ENCODE results near the gene TAF11L10.
"Not testable (repeated sequence)": the region's sequence is repeated elsewhere in the genome, so short reads cannot be mapped to it uniquely, and the experiment has no call there.

The TAF11L10 gene

GRCh38 chr5:17597728-17598127, at the start of gene TAF11L10:
TSS of gene TAF11L10 (minus strand) at chr5:17597828.
- DNase-seq: not testable (repeated sequence)

DNA sequence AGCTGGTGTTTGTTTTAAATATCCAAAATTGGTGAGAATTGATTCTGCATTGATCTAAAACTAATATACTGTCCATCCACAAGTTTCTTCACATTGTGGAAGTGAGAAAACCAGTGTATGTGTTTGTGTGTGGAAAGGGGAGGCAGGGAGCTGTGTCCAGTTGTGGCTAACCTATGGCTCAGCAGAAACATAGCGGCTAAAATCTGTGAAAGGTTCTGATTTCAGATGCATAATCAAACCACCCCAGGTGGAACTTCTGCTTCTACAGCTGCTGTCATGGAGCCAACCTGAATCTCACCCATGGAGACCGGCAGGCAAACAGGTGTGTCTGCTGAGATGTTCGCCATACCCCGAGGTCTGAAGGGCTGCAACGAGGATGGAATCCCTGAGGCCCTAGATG, 36.5 kb upstream of the TAF11L10 start, which contains the start of gene TAF11L14:
TAF11L14 (plus strand) TSS at position 301 of the 400 bp plus-strand sequence.
- DNase-seq: no peak

- not testable (repeated sequence) for DNase-seq
These were observed 34.2 kb upstream of the TAF11L10 start, which contains the start of gene TAF11L13 for GRCh38 chr5:17631788-17632187. TSS of gene TAF11L13 (plus strand) at chr5:17632088.

DNA sequence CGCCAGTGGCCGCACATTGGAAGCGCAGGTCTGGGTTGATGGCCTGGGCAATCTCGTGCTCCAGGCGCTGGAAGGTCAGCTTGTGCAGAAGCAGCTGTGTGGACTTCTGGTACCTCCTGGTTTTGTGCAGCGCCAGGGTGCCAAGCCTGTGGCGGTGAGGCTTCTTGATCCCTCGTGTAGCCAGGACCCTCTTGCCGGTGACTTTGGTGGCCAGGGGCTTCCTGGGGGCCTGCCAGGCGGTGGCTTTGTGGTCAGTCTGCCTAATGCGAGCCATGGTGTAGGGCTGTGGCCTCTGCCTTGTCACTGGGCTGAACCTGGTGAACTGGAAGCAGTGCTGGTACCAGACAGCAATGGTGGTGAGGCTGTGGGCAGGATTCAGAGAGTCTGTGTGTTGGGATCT, 28.1 kb upstream of the TAF11L10 start:
- no peak for DNase-seq

- DNase-seq: no peak
These were observed 23.0 kb upstream of the TAF11L10 start for GRCh38 chr5:17620627-17621026.

DNA sequence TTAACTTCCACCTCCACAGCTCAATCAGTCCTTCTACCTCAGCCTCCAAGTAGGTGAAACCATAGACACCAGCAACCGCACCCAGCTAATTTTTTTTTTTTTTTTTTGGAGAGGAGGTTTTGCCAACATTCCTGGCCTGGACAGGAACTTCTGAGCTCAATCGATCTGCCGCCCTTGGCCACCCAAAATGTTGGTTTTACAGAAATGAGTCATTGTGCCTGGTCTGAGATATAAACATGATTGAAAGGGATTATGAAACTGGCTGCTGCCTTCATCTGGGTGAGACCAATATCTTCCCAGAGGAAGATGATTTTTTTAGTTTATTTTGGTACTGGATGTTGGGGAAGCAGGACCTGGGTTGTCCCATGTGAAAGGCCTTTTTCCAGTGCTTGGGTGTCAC, 21.7 kb upstream of the TAF11L10 start:
- no peak for DNase-seq

DNA sequence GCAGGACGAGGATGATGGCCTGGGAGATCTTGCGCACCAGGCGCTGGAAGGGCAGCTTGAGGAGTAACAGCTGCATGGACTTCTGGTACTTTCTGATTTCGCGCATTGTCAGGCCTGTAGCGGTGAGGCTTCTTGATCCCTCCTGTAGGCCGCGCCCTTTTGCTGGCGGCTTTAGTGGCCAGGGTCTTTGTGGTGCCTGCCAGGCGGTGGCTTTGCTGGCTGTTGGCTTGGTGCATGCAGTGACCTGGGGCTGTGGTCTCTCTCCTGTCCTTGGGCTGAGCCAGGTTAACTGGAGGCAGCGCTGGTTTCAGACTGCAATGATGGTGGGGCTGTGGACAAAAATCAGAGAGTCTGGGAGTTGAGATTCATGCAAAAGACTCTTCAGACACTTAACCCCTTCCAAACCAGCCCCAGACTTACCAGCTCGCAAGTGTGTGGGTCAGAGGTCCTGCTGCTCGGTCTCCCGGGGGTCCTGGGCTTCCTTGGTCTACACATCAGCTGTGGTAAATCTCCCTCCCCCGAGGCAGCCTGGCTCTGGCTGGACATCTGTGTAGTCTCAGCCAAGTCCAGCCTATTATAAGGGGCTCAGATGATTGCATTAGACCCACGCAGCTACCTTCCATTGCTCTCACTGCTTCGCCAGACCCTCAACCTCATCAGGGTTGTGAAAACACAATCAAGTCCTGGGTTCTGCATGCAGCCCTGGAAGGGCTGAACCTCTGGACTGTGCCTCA, 17.4 kb upstream of the TAF11L10 start:
- DNase-seq: no peak

DNA sequence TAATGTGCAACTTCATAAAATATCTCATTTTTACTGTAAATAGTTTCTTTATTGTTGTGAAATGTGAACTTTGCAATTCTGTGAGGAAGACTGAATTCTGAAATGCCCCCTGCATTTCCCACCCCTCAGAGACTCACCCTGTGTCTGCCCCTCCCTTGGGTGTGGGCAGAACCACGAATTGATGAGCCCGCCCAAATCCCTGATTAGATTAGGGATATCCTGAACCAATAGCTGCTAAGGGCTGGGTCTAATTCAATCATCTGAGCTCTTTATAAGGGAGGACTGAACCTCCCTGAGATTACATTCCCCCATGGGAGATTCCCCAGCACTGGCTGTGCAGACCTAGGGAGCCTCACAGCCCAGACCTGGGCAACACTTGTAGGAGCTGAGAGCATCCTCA, 12.5 kb upstream of the TAF11L10 start, which contains the start of gene TAF11L12:
TAF11L12 (plus strand) TSS at position 301 of the 400 bp plus-strand sequence.
- DNase-seq: not testable (repeated sequence)

DNA sequence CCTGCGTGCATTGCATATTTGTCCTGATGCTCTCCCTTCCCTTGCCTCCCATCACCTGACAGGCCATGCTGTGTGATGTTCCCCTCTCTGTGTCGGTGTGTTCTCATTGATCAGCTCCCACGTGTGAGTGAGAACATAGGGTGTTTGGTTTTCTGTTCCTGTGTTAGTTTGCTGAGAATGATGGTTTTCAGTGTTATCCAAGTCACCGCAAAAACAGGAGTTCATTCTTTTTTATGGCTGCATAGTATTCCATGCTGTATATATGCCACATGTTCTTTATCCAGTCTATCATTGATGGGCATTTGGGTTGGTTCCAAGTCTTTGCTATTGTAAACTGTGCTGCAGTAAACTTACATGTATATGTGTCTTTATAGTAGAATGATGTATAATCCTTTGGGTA, 9.8 kb upstream of the TAF11L10 start:
- not testable (repeated sequence) for DNase-seq

DNA sequence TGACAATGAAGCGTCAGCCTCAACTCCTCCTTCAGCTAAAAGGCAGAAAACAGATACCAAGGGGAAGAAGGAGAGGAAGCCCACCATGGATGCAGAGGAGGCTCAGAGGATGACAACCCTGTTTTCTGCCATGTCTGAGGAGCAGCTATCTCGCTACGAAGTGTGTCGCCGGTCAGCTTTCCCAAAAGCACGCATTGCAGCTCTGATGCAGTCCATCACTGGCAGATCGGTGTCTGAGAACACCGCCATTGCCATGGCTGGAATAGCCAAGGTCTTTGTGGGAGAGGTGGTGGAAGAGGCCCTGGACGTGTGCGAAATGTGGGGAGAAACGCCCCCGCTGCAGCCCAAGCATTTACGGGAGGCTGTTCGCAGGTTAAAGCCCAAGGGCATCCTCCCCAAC, 7.3 kb upstream of the TAF11L10 start:
- no peak for DNase-seq

- DNase-seq: not testable (repeated sequence)
These were observed 6.3 kb upstream of the TAF11L10 start, which contains the start of gene TAF11L11 for GRCh38 chr5:17603880-17604279. TSS of gene TAF11L11 (plus strand) at chr5:17604183.

DNA sequence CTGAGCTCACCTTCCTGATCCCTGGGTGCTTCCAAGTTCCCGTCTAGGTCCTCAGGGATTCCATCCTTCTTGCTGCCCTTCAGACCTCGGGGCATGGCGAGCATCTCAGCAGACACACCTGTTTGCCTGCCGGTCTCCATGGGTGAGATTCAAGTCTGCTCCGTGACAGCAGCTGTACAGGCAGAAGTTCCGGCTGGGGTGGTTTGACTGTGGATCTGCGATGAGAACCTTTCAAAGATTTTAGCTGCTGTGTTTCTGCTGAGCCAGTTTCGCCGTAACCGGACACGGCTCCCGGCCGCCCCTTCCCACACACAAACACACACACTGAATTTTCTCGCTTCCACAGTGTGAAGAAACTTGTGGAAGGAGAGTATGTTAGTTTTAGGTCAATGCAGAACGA, 3.4 kb downstream of the TAF11L10 start, which contains the start of gene TAF11L9:
TAF11L9 (minus strand) TSS at position 140 of the 400 bp plus-strand sequence.
- DNase-seq: not testable (repeated sequence)

GRCh38 chr5:17590860-17591259, 6.8 kb downstream of the TAF11L10 start, which contains the start of gene TAF11L8:
TSS of gene TAF11L8 (minus strand) at chr5:17590960.
- DNase-seq: not testable (repeated sequence)

- DNase-seq: not testable (repeated sequence)
These were observed 12.0 kb downstream of the TAF11L10 start, which contains the start of gene TAF11L7 for GRCh38 chr5:17585658-17586057. TSS of gene TAF11L7 (minus strand) at chr5:17585758.
